ENCODE measurements around the gene TMEM170A.

DNA sequence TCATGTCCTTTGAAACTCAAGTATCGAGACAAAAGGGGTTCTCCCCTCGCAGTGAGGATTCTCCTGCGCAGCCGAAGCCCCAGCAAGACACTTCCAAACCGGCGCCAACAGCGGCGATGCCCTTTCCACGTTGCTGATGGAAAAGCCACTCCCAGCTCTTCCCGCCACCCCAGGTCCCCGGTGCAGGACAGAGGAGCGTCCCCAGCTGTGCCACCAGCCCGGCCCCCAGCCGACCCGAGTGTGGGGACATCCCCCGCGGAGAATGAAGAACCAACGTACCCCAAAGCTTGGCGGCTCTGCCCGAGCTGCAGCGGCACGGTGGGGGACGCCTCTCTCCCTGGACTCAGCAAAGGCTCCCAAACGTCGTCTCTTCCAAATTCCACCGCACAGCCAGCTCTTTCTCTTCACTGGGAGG is 30.2 kb upstream of the TMEM170A start:
- TF ChIP-seq EZH2phosphoT487 (IDR thresholded peaks at IDR 0.05; ENCODE audit: low read depth): no peak
- TF ChIP-seq, protein P1, sequence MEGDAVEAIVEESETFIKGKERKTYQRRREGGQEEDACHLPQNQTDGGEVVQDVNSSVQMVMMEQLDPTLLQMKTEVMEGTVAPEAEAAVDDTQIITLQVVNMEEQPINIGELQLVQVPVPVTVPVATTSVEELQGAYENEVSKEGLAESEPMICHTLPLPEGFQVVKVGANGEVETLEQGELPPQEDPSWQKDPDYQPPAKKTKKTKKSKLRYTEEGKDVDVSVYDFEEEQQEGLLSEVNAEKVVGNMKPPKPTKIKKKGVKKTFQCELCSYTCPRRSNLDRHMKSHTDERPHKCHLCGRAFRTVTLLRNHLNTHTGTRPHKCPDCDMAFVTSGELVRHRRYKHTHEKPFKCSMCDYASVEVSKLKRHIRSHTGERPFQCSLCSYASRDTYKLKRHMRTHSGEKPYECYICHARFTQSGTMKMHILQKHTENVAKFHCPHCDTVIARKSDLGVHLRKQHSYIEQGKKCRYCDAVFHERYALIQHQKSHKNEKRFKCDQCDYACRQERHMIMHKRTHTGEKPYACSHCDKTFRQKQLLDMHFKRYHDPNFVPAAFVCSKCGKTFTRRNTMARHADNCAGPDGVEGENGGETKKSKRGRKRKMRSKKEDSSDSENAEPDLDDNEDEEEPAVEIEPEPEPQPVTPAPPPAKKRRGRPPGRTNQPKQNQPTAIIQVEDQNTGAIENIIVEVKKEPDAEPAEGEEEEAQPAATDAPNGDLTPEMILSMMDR (IDR thresholded peaks at IDR 0.05; ENCODE audit: low read depth, low read length): no peak

Data from OCI-LY3 (cell line).